ENCODE measurements around the gene RTN1.

RTN1 gene

GRCh38 chr14:59848671-59849070, 21.9 kb downstream of the RTN1 start:
- no peaks in the 10 kb centered on the region for H3K27me3 ChIP-seq (ENCODE audit: control insufficient read depth, insufficient read depth, low read length)
- H3K27ac ChIP-seq (ENCODE audit: low read depth, low read length) = no peak overlapping the region
- H3K4me3 ChIP-seq (ENCODE audit: low read depth, low read length) = no peak overlapping the region
- H3K36me3 ChIP-seq (ENCODE audit: control insufficient read depth, insufficient read depth, low read length) = no peaks in the 10 kb centered on the region
- H3K9ac ChIP-seq (ENCODE audit: low read depth, low read length) = no peak overlapping the region
- H3K4me1 ChIP-seq (ENCODE audit: control insufficient read depth, insufficient read depth, low read length) = no peaks in the 10 kb centered on the region
- no peaks in the 10 kb centered on the region for H3K9me3 ChIP-seq (ENCODE audit: control insufficient read depth, insufficient read depth, low read length)

DNA sequence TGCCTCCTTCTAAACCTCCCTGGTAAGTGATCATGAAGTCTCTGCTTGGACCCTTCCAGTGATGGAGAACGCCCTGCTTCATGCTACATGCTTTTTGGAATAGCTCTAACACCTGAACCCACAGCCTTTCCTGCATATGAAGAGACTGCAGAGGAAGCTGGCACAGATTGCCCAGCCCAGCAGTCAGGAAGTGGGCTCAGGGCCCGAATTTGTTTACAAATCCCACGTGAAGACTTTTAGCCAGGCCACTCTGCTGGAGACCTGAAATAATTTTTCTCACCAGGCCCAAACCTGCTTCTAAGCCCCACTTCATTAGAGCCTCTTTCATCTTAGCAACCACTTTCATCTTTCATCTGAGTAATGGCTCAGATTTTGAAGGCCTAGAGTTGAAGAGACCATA, 22.9 kb downstream of the RTN1 start:
- Histone ChIP-seq H3K9me3 (ENCODE audit: control insufficient read depth, insufficient read depth, low read length) (no peaks in the 10 kb centered on the region), H3K36me3 (ENCODE audit: control insufficient read depth, insufficient read depth, low read length) (no peaks in the 10 kb centered on the region), H3K4me3 (ENCODE audit: low read depth, low read length) (no peak overlapping the region), H3K27ac (ENCODE audit: low read depth, low read length) (no peak overlapping the region), H3K9ac (ENCODE audit: low read depth, low read length) (no peak overlapping the region), H3K4me1 (ENCODE audit: control insufficient read depth, insufficient read depth, low read length) (no peaks in the 10 kb centered on the region), H3K27me3 (ENCODE audit: control insufficient read depth, insufficient read depth, low read length) (no peaks in the 10 kb centered on the region)

DNA sequence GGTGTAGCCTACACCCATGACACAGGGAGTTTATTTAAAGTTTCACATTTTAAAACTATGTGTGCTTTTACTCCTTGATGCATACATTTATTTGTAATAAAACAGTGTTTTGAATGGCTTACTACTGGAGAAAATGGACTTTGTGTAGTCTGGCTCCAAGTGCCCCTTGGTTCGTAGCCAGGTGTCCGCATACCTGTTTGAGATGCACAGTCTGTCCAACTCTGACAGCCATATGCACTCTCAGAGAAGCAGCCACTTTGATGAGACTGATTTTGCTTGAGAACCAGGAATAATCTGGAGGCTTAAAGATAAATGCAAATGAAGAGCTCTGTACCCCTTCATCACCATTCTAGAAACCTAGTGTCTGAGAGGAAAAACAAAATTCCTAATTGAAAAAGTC, 24.0 kb downstream of the RTN1 start:
- Histone ChIP-seq H3K27ac (ENCODE audit: low read depth, low read length) (no peak overlapping the region), H3K4me3 (ENCODE audit: low read depth, low read length) (no peak overlapping the region), H3K27me3 (ENCODE audit: control insufficient read depth, insufficient read depth, low read length) (no peaks in the 10 kb centered on the region), H3K4me1 (ENCODE audit: control insufficient read depth, insufficient read depth, low read length) (no peaks in the 10 kb centered on the region), H3K36me3 (ENCODE audit: control insufficient read depth, insufficient read depth, low read length) (no peaks in the 10 kb centered on the region), H3K9me3 (ENCODE audit: control insufficient read depth, insufficient read depth, low read length) (no peaks in the 10 kb centered on the region), H3K9ac (ENCODE audit: low read depth, low read length) (no peak overlapping the region)

GRCh38 chr14:59845245-59845644, 25.3 kb downstream of the RTN1 start:
- no peaks in the 10 kb centered on the region for H3K9me3 ChIP-seq (ENCODE audit: control insufficient read depth, insufficient read depth, low read length)
- no peaks in the 10 kb centered on the region for H3K36me3 ChIP-seq (ENCODE audit: control insufficient read depth, insufficient read depth, low read length)
- H3K9ac ChIP-seq (ENCODE audit: low read depth, low read length) = no peak overlapping the region
- no peak overlapping the region for H3K4me3 ChIP-seq (ENCODE audit: low read depth, low read length)
- H3K27ac ChIP-seq (ENCODE audit: low read depth, low read length) = no peak overlapping the region
- H3K27me3 ChIP-seq (ENCODE audit: control insufficient read depth, insufficient read depth, low read length) = no peaks in the 10 kb centered on the region
- H3K4me1 ChIP-seq (ENCODE audit: control insufficient read depth, insufficient read depth, low read length) = no peaks in the 10 kb centered on the region

DNA sequence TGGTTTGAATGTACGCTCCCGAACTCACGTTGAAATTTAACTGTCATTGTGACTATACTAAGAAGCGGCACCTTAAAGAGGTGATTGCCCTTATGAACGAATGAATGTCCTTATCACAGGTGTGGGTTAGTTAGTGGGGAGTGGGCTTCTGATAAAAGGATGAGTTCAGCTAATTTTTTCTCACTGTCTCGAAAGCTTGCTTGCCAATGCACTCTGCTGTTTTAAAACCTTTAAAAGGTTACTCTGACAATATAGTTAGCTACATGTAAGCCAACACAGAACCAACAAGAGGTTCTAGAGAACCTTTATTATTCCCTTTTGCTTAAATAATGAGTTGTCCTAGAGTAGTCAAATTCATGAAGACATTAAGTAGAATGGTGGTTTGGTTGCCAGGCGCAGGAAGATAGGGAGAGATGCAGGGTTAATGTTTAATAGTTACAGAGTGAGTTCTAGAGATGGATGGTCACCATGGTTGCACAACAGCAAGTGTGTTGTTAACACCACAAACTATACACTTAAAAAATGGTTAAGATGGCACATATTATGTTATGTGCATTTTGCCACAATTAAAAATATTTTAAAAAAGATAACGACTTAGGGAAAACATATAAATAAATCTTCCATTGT, 26.3 kb downstream of the RTN1 start:
- Histone ChIP-seq H3K36me3 (ENCODE audit: control insufficient read depth, insufficient read depth, low read length) (no peaks in the 10 kb centered on the region), H3K4me3 (ENCODE audit: low read depth, low read length) (no peak overlapping the region)

DNA sequence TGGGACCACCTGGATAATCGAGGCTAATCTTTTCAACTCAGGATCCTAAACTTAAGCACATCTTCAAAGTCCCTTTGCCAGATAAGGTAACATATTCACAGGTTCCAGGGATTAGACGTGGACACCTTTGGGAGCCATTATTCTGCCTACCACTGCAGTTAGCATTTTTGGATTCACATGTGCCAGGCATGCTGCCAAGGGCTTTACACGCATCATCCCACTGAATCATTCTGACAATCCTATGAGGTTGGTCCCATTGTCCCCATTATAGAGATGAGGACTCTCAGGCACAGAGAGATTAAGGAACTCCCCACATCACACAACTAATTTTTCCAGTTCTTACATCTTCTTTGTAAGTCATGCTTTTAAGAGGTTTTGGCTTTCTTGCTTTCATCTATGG, 34.5 kb downstream of the RTN1 start:
- no peak overlapping the region for H3K27ac ChIP-seq (ENCODE audit: low read depth, low read length)
- H3K4me1 ChIP-seq (ENCODE audit: control insufficient read depth, insufficient read depth, low read length) = no peaks in the 10 kb centered on the region
- H3K27me3 ChIP-seq (ENCODE audit: control insufficient read depth, insufficient read depth, low read length) = no peaks in the 10 kb centered on the region
- H3K36me3 ChIP-seq (ENCODE audit: control insufficient read depth, insufficient read depth, low read length) = no peaks in the 10 kb centered on the region
- no peak overlapping the region for H3K4me3 ChIP-seq (ENCODE audit: low read depth, low read length)
- no peak overlapping the region for H3K9ac ChIP-seq (ENCODE audit: low read depth, low read length)
- H3K9me3 ChIP-seq (ENCODE audit: control insufficient read depth, insufficient read depth, low read length) = no peaks in the 10 kb centered on the region

More for the DNA sequence above, 26.3 kb downstream of the RTN1 start:
- H3K27me3 ChIP-seq (ENCODE audit: control insufficient read depth, insufficient read depth, low read length) = no peaks in the 10 kb centered on the region
- no peak overlapping the region for H3K27ac ChIP-seq (ENCODE audit: low read depth, low read length)
- no peaks in the 10 kb centered on the region for H3K4me1 ChIP-seq (ENCODE audit: control insufficient read depth, insufficient read depth, low read length)
- no peaks in the 10 kb centered on the region for H3K9me3 ChIP-seq (ENCODE audit: control insufficient read depth, insufficient read depth, low read length)
- no peak overlapping the region for H3K9ac ChIP-seq (ENCODE audit: low read depth, low read length)

DNA sequence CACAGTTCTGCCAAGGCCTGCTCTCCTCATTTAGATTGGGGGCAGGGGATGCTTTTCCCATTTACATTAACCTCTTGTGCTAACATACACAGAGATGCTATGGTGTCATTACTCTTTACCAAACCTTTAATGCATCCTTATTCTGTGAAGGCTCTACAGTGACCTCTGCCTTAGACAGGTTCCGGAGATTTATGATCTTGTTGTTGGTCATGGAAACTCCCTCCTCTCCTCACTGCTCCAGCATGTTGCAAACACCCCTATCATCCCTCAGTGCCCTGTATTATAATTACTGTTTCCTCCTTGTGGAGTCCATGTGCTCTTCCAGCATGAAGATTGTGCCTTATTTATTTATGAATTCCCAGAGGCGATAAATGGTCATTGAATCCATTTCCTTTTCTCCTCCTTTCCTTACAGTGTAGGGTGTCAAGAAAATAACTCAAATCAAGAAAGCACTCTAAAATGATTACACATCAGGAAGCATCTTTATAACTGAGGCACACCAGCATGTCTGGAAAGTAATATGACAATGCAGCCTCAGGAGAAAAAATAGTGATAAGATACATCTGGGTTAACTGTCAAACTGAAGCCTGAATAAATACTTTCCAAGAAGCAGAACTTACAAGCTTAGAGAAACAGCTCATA, 37.8 kb downstream of the RTN1 start:
- no peaks in the 10 kb centered on the region for H3K9me3 ChIP-seq (ENCODE audit: control insufficient read depth, insufficient read depth, low read length)
- no peak overlapping the region for H3K9ac ChIP-seq (ENCODE audit: low read depth, low read length)
- H3K27me3 ChIP-seq (ENCODE audit: control insufficient read depth, insufficient read depth, low read length) = no peaks in the 10 kb centered on the region
- H3K27ac ChIP-seq (ENCODE audit: low read depth, low read length) = no peak overlapping the region
- no peaks in the 10 kb centered on the region for H3K36me3 ChIP-seq (ENCODE audit: control insufficient read depth, insufficient read depth, low read length)
- H3K4me1 ChIP-seq (ENCODE audit: control insufficient read depth, insufficient read depth, low read length) = peaks cover 10% of the 10 kb centered on the region
- no peak overlapping the region for H3K4me3 ChIP-seq (ENCODE audit: low read depth, low read length)

DNA sequence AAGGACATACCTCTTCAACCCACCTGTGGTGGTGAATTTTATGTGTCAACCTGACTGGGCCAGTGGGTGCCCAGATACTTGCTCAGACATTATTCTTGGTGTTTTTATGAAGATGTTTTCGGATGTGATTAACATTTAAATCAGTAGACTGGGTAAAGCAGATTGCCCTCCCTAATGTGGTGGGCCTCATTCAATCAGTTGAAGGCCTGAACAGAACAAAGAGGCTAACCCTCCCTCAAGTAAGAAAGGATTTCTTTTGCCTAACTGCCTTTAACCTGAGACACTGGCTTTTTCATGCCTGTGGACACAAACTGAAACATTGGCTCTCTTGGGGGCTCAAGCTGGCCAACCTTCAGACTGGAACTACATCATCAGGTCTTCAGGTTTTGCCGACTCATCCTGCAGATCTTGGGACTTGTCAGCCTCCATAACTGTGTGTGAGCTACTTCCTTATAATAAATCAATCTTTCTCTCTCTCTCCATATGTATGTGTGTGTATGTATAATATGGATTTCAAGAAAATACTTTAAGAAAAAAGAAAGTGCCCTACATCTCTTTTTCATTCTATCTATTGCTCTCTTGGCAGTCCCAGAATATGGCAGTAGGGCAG, 39.4 kb downstream of the RTN1 start:
- H3K27ac ChIP-seq (ENCODE audit: low read depth, low read length) = no peak overlapping the region

GRCh38 chr14:59830338-59830734, 40.2 kb downstream of the RTN1 start:
- Histone ChIP-seq H3K4me1 (ENCODE audit: control insufficient read depth, insufficient read depth, low read length) (peaks cover 10% of the 10 kb centered on the region), H3K9ac (ENCODE audit: low read depth, low read length) (no peak overlapping the region), H3K27ac (ENCODE audit: low read depth, low read length) (no peak overlapping the region), H3K9me3 (ENCODE audit: control insufficient read depth, insufficient read depth, low read length) (no peaks in the 10 kb centered on the region), H3K36me3 (ENCODE audit: control insufficient read depth, insufficient read depth, low read length) (no peaks in the 10 kb centered on the region), H3K27me3 (ENCODE audit: control insufficient read depth, insufficient read depth, low read length) (no peaks in the 10 kb centered on the region), H3K4me3 (ENCODE audit: low read depth, low read length) (no peak overlapping the region)

More for the DNA sequence above, 39.4 kb downstream of the RTN1 start:
- Histone ChIP-seq H3K9me3 (ENCODE audit: control insufficient read depth, insufficient read depth, low read length) (no peaks in the 10 kb centered on the region), H3K27me3 (ENCODE audit: control insufficient read depth, insufficient read depth, low read length) (no peaks in the 10 kb centered on the region), H3K9ac (ENCODE audit: low read depth, low read length) (no peak overlapping the region), H3K36me3 (ENCODE audit: control insufficient read depth, insufficient read depth, low read length) (no peaks in the 10 kb centered on the region), H3K4me3 (ENCODE audit: low read depth, low read length) (no peak overlapping the region), H3K4me1 (ENCODE audit: control insufficient read depth, insufficient read depth, low read length) (peaks cover 10% of the 10 kb centered on the region)

- Histone ChIP-seq H3K27ac (ENCODE audit: low read depth, low read length) (no peak overlapping the region), H3K9ac (ENCODE audit: low read depth, low read length) (no peak overlapping the region), H3K36me3 (ENCODE audit: control insufficient read depth, insufficient read depth, low read length) (no peaks in the 10 kb centered on the region), H3K27me3 (ENCODE audit: control insufficient read depth, insufficient read depth, low read length) (no peaks in the 10 kb centered on the region), H3K4me3 (ENCODE audit: low read depth, low read length) (no peak overlapping the region), H3K9me3 (ENCODE audit: control insufficient read depth, insufficient read depth, low read length) (no peaks in the 10 kb centered on the region), H3K4me1 (ENCODE audit: control insufficient read depth, insufficient read depth, low read length) (peaks cover 10% of the 10 kb centered on the region)
Observed at GRCh38 chr14:59829469-59830337, 40.9 kb downstream of the RTN1 start.

- H3K4me3 ChIP-seq (ENCODE audit: low read depth, low read length) = no peak overlapping the region
- H3K4me1 ChIP-seq (ENCODE audit: control insufficient read depth, insufficient read depth, low read length) = peaks cover 10% of the 10 kb centered on the region
- H3K27me3 ChIP-seq (ENCODE audit: control insufficient read depth, insufficient read depth, low read length) = no peaks in the 10 kb centered on the region
Observed at GRCh38 chr14:59828276-59828675, 42.3 kb downstream of the RTN1 start.

More at GRCh38 chr14:59828276-59828675, 42.3 kb downstream of the RTN1 start:
- Histone ChIP-seq H3K36me3 (ENCODE audit: control insufficient read depth, insufficient read depth, low read length) (no peaks in the 10 kb centered on the region), H3K27ac (ENCODE audit: low read depth, low read length) (no peak overlapping the region), H3K9ac (ENCODE audit: low read depth, low read length) (no peak overlapping the region), H3K9me3 (ENCODE audit: control insufficient read depth, insufficient read depth, low read length) (no peaks in the 10 kb centered on the region)

Data from HUES48 (cell line).